ENCODE measurements around the gene SINHCAF.

DNA sequence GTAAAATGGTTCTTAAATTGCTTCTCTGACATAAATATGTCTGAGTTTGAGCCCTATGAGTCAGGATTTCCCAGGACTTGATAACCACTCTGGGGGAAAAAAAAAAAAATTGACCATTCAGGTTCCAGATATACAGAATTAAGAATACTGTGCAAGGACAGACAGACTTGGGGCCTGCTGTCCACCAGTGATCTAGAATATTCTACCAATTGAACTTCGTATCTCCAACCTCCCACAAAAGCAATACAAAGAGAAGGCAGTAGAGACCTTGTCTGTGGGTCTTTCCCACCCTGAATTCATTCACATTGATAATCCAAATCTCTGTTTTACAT, 4.1 kb downstream of the SINHCAF start:
- TF ChIP-seq, protein P1, sequence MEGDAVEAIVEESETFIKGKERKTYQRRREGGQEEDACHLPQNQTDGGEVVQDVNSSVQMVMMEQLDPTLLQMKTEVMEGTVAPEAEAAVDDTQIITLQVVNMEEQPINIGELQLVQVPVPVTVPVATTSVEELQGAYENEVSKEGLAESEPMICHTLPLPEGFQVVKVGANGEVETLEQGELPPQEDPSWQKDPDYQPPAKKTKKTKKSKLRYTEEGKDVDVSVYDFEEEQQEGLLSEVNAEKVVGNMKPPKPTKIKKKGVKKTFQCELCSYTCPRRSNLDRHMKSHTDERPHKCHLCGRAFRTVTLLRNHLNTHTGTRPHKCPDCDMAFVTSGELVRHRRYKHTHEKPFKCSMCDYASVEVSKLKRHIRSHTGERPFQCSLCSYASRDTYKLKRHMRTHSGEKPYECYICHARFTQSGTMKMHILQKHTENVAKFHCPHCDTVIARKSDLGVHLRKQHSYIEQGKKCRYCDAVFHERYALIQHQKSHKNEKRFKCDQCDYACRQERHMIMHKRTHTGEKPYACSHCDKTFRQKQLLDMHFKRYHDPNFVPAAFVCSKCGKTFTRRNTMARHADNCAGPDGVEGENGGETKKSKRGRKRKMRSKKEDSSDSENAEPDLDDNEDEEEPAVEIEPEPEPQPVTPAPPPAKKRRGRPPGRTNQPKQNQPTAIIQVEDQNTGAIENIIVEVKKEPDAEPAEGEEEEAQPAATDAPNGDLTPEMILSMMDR (IDR thresholded peaks at IDR 0.05): no peak
- no peak for TF ChIP-seq POLR2A (IDR thresholded peaks at IDR 0.05)
